Dendritic cell treated with granulocyte-macrophage colony-stimulating factor and Interleukin-4, amounts not matched to agents 40 ng/mL and 50 ng/mL, for 4 days (primary cell): Measurements from ENCODE around the gene FSTL1.

Experiments
- H3K27ac Mint-ChIP-seq: one replicate; pipeline ENCODE4 v1.8.0; 2022; ENCODE audit warnings: mild to moderate bottlenecking, mixed read lengths
- H3K27me3 Mint-ChIP-seq: one replicate; pipeline ENCODE4 v1.8.0; 2022; ENCODE audit warnings: mild to moderate bottlenecking, mixed read lengths
- H3K36me3 Mint-ChIP-seq: one replicate; pipeline ENCODE4 v1.8.0; 2022; ENCODE audit warnings: low read depth, mixed read lengths
- H3K4me1 Mint-ChIP-seq: one replicate; pipeline ENCODE4 v1.8.0; 2022; ENCODE audit warnings: low read depth, mixed read lengths
- H3K4me3 Mint-ChIP-seq: one replicate; pipeline ENCODE4 v1.8.0; 2022; ENCODE audit warnings: mild to moderate bottlenecking, moderate library complexity, mixed read lengths
- H3K9me3 Mint-ChIP-seq: one replicate; pipeline ENCODE4 v1.8.0; 2022; ENCODE audit warnings: mixed read lengths
- intact Hi-C: fragments of 100-400 bp; cut with micrococcal nuclease; formaldehyde crosslinking; loops from one replicate; pipeline ENCODE4 v1.15.0; 2022

FSTL1 gene

GRCh38 chr3:120454076-120454689 lies 3.4 kb upstream of the FSTL1 start:
- Mint-ChIP-seq H3K27me3 (peaks cover 34% of the 10 kb centered on the region), H3K27ac (no peak overlapping the region), H3K36me3 (no peaks in the 10 kb centered on the region), H3K9me3 (no peaks in the 10 kb centered on the region), H3K4me3 (no peak overlapping the region), H3K4me1 (peaks cover 15% of the 10 kb centered on the region)
- intact Hi-C loops, result no loop called here

- Mint-ChIP-seq H3K4me3 (no peak overlapping the region), H3K27me3 (peaks cover 43% of the 10 kb centered on the region), H3K9me3 (no peaks in the 10 kb centered on the region), H3K27ac (no peak overlapping the region), H3K36me3 (no peaks in the 10 kb centered on the region), H3K4me1 (peaks cover 9% of the 10 kb centered on the region)
- intact Hi-C loops, result no loop called here
Observed at GRCh38 chr3:120452816-120453215, 2.0 kb upstream of the FSTL1 start.

DNA sequence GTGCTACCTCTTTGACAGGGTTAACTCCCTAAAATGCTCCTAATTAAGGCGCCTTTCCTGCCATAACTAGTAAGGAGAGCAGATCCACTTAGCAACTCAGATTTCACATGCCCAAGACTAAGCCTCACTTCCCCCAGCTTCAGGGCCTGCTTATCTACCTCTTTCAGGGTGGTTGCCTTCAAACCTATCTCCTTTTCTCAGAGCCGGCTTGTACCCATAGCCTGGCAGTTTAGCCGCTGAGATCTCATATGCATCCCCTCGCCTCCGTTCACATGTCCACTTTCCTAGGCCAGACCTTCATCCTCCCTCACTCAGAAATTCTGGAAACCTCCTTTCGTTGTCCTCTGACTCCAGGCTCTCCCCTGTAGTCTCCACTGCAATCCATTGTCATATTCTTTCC lies 1.0 kb upstream of the FSTL1 start:
- H3K27ac Mint-ChIP-seq, result no peak overlapping the region
- H3K4me3 Mint-ChIP-seq, result peak overlapping the region; percentile 52
- no peaks in the 10 kb centered on the region for H3K9me3 Mint-ChIP-seq
- H3K4me1 Mint-ChIP-seq, result peaks cover 9% of the 10 kb centered on the region
- no peaks in the 10 kb centered on the region for H3K36me3 Mint-ChIP-seq
- intact Hi-C loops, result no loop called here
- H3K27me3 Mint-ChIP-seq, result peaks cover 46% of the 10 kb centered on the region

DNA sequence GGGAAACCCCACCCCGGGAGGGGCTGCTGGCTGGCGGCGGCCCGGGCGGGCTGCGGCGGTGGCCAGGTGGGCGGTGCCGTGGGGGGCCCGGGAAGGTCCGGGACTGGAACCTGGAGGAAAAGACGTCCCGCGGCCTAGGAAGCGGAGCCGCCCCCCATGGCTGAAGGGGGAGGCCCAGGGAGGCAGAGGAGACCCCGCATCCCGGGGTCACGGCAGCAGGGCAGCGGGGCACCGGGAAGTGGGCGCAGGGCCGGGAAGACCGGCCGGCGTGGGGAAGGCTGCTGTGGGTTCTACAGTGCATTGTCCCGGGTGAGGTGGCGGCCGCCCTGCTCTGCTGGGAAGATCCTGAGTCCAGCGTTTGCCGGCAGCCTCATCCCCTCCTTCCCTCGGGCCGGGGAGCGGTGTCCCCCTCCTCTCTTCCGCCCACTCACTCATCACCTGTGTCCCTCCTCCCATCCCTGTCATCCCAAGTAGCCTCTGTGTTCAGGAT lies 525 bp upstream of the FSTL1 start:
- Mint-ChIP-seq H3K27ac (no peak overlapping the region), H3K27me3 (peaks cover 46% of the 10 kb centered on the region)
- intact Hi-C loops, result no loop called here

GRCh38 chr3:120449701-120450599 lies 842 bp downstream of the FSTL1 start:
- Mint-ChIP-seq H3K4me3 (peak overlapping the region; percentile 82), H3K27ac (peak overlapping the region; percentile 11), H3K27me3 (peaks cover 49% of the 10 kb centered on the region), H3K4me1 (peaks cover 9% of the 10 kb centered on the region), H3K36me3 (no peaks in the 10 kb centered on the region), H3K9me3 (no peaks in the 10 kb centered on the region)
- intact Hi-C loops, result no loop called here

More for the DNA sequence above, 525 bp upstream of the FSTL1 start:
- no peaks in the 10 kb centered on the region for H3K36me3 Mint-ChIP-seq
- no peaks in the 10 kb centered on the region for H3K9me3 Mint-ChIP-seq
- H3K4me3 Mint-ChIP-seq, result peak overlapping the region; percentile 52
- H3K4me1 Mint-ChIP-seq, result peaks cover 9% of the 10 kb centered on the region

GRCh38 chr3:120449251-120449650 lies 1.5 kb downstream of the FSTL1 start:
- Mint-ChIP-seq H3K27me3 (peaks cover 49% of the 10 kb centered on the region), H3K4me1 (peaks cover 9% of the 10 kb centered on the region), H3K9me3 (no peaks in the 10 kb centered on the region), H3K4me3 (no peak overlapping the region), H3K27ac (no peak overlapping the region), H3K36me3 (no peaks in the 10 kb centered on the region)
- intact Hi-C loops, result no loop called here

GRCh38 chr3:120448756-120449155 lies 2.0 kb downstream of the FSTL1 start:
- no peak overlapping the region for H3K4me3 Mint-ChIP-seq
- H3K4me1 Mint-ChIP-seq, result peaks cover 9% of the 10 kb centered on the region
- no peaks in the 10 kb centered on the region for H3K36me3 Mint-ChIP-seq
- H3K27me3 Mint-ChIP-seq, result peaks cover 47% of the 10 kb centered on the region
- intact Hi-C loops, result no loop called here
- no peak overlapping the region for H3K27ac Mint-ChIP-seq
- no peaks in the 10 kb centered on the region for H3K9me3 Mint-ChIP-seq

- no peaks in the 10 kb centered on the region for H3K9me3 Mint-ChIP-seq
- no peak overlapping the region for H3K4me3 Mint-ChIP-seq
- H3K27ac Mint-ChIP-seq, result no peak overlapping the region
- H3K36me3 Mint-ChIP-seq, result no peaks in the 10 kb centered on the region
- peaks cover 9% of the 10 kb centered on the region for H3K4me1 Mint-ChIP-seq
- intact Hi-C loops, result no loop called here
- peaks cover 38% of the 10 kb centered on the region for H3K27me3 Mint-ChIP-seq
Observed at GRCh38 chr3:120446891-120447668, 3.7 kb downstream of the FSTL1 start.

- intact Hi-C loops, result no loop called here
- H3K4me1 Mint-ChIP-seq, result peaks cover 9% of the 10 kb centered on the region
Observed at GRCh38 chr3:120445654-120446053, 5.1 kb downstream of the FSTL1 start.

DNA sequence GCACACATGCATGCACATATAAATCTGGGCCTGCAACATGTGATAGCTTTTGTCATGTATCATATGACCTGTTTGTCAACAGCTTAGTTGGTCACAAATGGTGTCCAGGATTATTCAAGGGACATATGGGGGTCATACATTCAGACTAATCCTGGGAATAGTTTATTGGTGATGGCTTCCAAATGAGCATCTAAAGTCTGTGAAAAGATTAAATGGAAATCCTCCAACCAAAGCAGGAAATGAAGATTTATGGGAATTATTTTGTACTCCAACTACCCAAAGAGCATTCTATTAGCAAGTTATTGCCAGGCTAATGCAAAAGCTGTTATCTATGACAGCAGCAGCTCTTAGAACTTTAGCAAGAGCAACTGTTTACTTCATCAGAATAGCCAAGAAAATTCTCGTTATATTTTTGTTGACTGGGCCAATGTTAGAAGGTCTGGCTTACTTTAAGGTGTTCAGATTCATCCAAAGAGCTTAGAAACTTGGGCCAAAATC lies 7.1 kb downstream of the FSTL1 start:
- Mint-ChIP-seq H3K4me1 (peaks cover 8% of the 10 kb centered on the region), H3K27ac (no peak overlapping the region), H3K9me3 (no peaks in the 10 kb centered on the region), H3K36me3 (no peaks in the 10 kb centered on the region), H3K27me3 (peaks cover 9% of the 10 kb centered on the region), H3K4me3 (no peak overlapping the region)
- intact Hi-C loops, result no loop called here

More at GRCh38 chr3:120445654-120446053, 5.1 kb downstream of the FSTL1 start:
- Mint-ChIP-seq H3K4me3 (no peak overlapping the region), H3K36me3 (no peaks in the 10 kb centered on the region), H3K27ac (no peak overlapping the region), H3K27me3 (peaks cover 27% of the 10 kb centered on the region), H3K9me3 (no peaks in the 10 kb centered on the region)

DNA sequence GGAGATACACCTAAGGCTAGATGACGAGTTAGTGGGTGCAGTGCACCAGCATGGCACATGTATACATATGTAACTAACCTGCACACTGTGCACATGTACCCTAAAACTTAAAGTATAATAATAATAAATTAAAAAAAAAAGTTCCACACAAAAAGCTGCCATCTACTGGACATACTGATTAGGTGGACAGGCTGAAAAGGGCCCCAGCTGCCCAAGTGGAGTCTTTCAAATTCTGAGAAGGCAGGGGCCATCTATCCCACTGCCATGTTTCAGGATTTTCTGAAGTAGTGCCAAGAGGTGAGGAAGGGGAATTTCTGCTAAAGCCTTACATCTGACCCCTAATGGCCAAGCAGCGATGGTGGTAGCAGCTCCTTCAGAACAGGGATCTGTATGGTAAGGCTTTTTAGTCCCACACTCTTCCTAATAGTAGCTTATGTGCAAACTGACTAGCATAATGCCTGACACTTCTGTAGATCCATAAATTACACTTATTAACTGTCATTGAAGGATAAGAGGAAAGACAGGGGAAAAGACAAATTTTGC lies 7.7 kb downstream of the FSTL1 start:
- no peak overlapping the region for H3K27ac Mint-ChIP-seq
- H3K9me3 Mint-ChIP-seq, result no peaks in the 10 kb centered on the region
- H3K4me3 Mint-ChIP-seq, result no peak overlapping the region
- H3K4me1 Mint-ChIP-seq, result peaks cover 8% of the 10 kb centered on the region
- no peaks in the 10 kb centered on the region for H3K36me3 Mint-ChIP-seq
- intact Hi-C loops, result no loop called here
- H3K27me3 Mint-ChIP-seq, result peaks cover 6% of the 10 kb centered on the region

GRCh38 chr3:120441776-120442175 lies 9.0 kb downstream of the FSTL1 start:
- Mint-ChIP-seq H3K4me1 (peaks cover 8% of the 10 kb centered on the region), H3K27me3 (peaks cover 3% of the 10 kb centered on the region), H3K4me3 (no peak overlapping the region), H3K9me3 (no peaks in the 10 kb centered on the region), H3K27ac (no peak overlapping the region), H3K36me3 (no peaks in the 10 kb centered on the region)
- intact Hi-C loops, result no loop called here

GRCh38 chr3:120440762-120441161 lies 10.0 kb downstream of the FSTL1 start:
- Mint-ChIP-seq H3K9me3 (no peaks in the 10 kb centered on the region), H3K27me3 (no peaks in the 10 kb centered on the region), H3K27ac (no peak overlapping the region), H3K36me3 (no peaks in the 10 kb centered on the region), H3K4me3 (no peak overlapping the region), H3K4me1 (peaks cover 8% of the 10 kb centered on the region)
- intact Hi-C loops, result no loop called here
